SK-N-MC (cell line): ENCODE data around the gene COLEC11.
A peak's percentile ranks its signal among the peaks of the same experiment; 100 is the strongest.

ENCODE experiments used
- DNase-seq: peaks from one replicate; pipeline ENCODE4 v3.0.0-alpha.2; 2011; ENCODE audit warnings: low read depth, low spot score
- H3K27ac ChIP-seq: fragments of 200-600 bp; sonication (generic); 2 replicates; pipeline ENCODE4 v1.5.1; 2016; ENCODE audit warnings: mixed run types
- H3K36me3 ChIP-seq: fragments of 200-600 bp; sonication (generic); 2 replicates; pipeline ENCODE4 v1.6.1; 2017; ENCODE audit warnings: antibody characterized with exemption, low read length, mixed read lengths; ENCODE audit not compliant: insufficient read depth
- H3K4me3 ChIP-seq: fragments of 200-600 bp; sonication (generic); 2 replicates; pipeline ENCODE4 v1.5.1; 2016
- H3K9ac ChIP-seq: fragments of 200-600 bp; sonication (generic); 2 replicates; pipeline ENCODE4 v1.8.0; 2017; ENCODE audit warnings: mixed run types, mixed read lengths; ENCODE audit not compliant: insufficient read length
- H3K9me3 ChIP-seq: fragments of 200-600 bp; sonication (generic); 2 replicates; pipeline ENCODE4 v1.6.1; 2017; ENCODE audit warnings: low read depth, mild to moderate bottlenecking, antibody characterized with exemption, low read length, moderate library complexity, mixed read lengths
- EZH2 ChIP-seq: fragments of 200-600 bp; sonication (generic); IDR thresholded peaks from one replicate; pipeline ENCODE4 v1.6.1; 2017; ENCODE audit warnings: antibody characterized with exemption
- FOXP2 ChIP-seq: optimal IDR thresholded peaks from 2 replicates; pipeline ENCODE3; 2011; ENCODE audit warnings: mild to moderate bottlenecking, moderate library complexity; ENCODE audit not compliant: insufficient read depth; ENCODE audit errors: extremely low read length, control extremely low read depth
- POLR2AphosphoS5 ChIP-seq: IDR thresholded peaks from 2 replicates; pipeline ENCODE4 v1.6.1; 2012; ENCODE audit warnings: mild to moderate bottlenecking, low read depth, low read length, borderline replicate concordance

The COLEC11 gene

GRCh38 chr2:3644246-3644525 lies 49.3 kb downstream of the COLEC11 start:
- H3K27ac ChIP-seq: no peak overlapping the region
- H3K9me3 ChIP-seq: no peaks in the 10 kb centered on the region
- H3K4me3 ChIP-seq: no peak overlapping the region
- DNase-seq: no peak
- TF ChIP-seq EZH2 (no peak), FOXP2 (no peak), POLR2AphosphoS5 (no peak)
- H3K9ac ChIP-seq: no peak overlapping the region
- H3K36me3 ChIP-seq: no peaks in the 10 kb centered on the region

GRCh38 chr2:3644891-3645605 lies 50.1 kb downstream of the COLEC11 start:
- no peaks in the 10 kb centered on the region for H3K36me3 ChIP-seq
- DNase-seq: no peak

DNA sequence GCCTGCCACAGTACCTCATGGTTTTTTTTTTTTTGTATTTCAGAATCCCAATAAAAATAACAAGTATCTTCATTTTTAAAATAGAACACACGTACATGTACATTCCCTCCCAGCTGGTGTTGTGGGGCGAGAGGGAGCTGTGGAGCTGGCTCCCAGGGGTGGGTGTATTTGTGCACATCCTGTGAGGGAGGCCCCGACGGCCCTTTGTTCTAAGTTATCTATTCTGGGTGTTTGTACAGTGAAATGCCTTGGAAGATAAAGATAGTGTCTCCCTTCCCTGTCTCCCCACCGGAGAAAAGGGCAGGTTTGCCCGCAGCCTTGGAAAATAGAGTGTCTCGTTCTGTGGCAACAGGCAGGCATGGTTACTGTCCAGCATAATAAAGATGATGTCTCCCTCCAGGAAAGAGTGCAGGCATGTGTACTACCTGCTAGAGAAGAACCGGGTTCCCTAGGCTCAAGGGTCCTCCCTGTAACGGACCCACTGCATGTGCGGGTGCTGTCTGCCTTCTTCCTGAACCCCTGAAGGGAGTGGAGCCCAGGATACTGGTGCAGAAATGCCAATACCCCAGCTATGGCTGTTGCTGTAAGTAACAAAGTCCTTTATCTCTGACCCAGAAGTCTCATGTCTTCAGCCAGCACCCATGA lies 51.0 kb downstream of the COLEC11 start:
- no peak for TF ChIP-seq FOXP2
- no peak for TF ChIP-seq EZH2
- TF ChIP-seq POLR2AphosphoS5: no peak
- H3K36me3 ChIP-seq: no peaks in the 10 kb centered on the region
- H3K9ac ChIP-seq: no peak overlapping the region
- no peaks in the 10 kb centered on the region for H3K9me3 ChIP-seq
- H3K4me3 ChIP-seq: no peak overlapping the region
- no peak for DNase-seq
- H3K27ac ChIP-seq: no peak overlapping the region

More at GRCh38 chr2:3644891-3645605, 50.1 kb downstream of the COLEC11 start:
- no peak overlapping the region for H3K9ac ChIP-seq
- TF ChIP-seq EZH2 (no peak), POLR2AphosphoS5 (no peak), FOXP2 (no peak)
- H3K9me3 ChIP-seq: no peaks in the 10 kb centered on the region
- no peak overlapping the region for H3K27ac ChIP-seq
- H3K4me3 ChIP-seq: no peak overlapping the region

DNA sequence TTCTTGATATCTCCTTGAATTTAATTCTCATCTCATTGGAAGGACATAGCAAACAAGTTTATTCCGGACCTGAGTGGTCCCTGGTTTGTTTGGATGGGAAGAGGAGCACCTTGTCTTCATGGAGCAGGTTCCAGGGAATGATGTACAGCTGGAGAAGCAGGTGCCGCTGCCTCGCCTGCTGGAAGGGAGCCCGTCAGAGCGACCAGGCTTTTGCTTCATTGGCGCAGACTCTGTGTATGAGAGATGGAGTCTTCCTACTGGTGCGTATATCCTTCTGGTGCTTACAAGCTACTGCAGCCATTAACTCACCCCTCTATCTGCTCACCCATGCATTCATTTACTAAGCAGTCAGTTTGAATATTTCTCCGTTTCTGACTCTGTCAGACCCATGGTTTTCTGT lies 51.5 kb downstream of the COLEC11 start:
- H3K9me3 ChIP-seq: no peaks in the 10 kb centered on the region
- H3K36me3 ChIP-seq: no peaks in the 10 kb centered on the region
- no peak for DNase-seq
- H3K4me3 ChIP-seq: no peak overlapping the region
- no peak overlapping the region for H3K27ac ChIP-seq
- TF ChIP-seq POLR2AphosphoS5: no peak
- TF ChIP-seq FOXP2: no peak
- no peak for TF ChIP-seq EZH2
- H3K9ac ChIP-seq: no peak overlapping the region

GRCh38 chr2:3647246-3647645 lies 52.3 kb downstream of the COLEC11 start:
- H3K36me3 ChIP-seq: no peaks in the 10 kb centered on the region
- H3K27ac ChIP-seq: no peak overlapping the region
- H3K9me3 ChIP-seq: no peaks in the 10 kb centered on the region
- DNase-seq: no peak
- no peak overlapping the region for H3K9ac ChIP-seq
- H3K4me3 ChIP-seq: no peak overlapping the region
- TF ChIP-seq POLR2AphosphoS5: no peak
- TF ChIP-seq EZH2: no peak
- TF ChIP-seq FOXP2: no peak

GRCh38 chr2:3647831-3648651 lies 53.1 kb downstream of the COLEC11 start:
- H3K27ac ChIP-seq: no peak overlapping the region
- no peak overlapping the region for H3K4me3 ChIP-seq
- no peaks in the 10 kb centered on the region for H3K9me3 ChIP-seq
- TF ChIP-seq POLR2AphosphoS5 (no peak), FOXP2 (no peak), EZH2 (no peak)
- no peak overlapping the region for H3K9ac ChIP-seq
- H3K36me3 ChIP-seq: no peaks in the 10 kb centered on the region
- DNase-seq: no peak

GRCh38 chr2:3648652-3649177 lies 53.8 kb downstream of the COLEC11 start:
- Histone ChIP-seq H3K27ac (no peak overlapping the region), H3K36me3 (no peaks in the 10 kb centered on the region), H3K4me3 (no peak overlapping the region), H3K9me3 (no peaks in the 10 kb centered on the region), H3K9ac (no peak overlapping the region)
- DNase-seq: no peak
- TF ChIP-seq FOXP2 (no peak), POLR2AphosphoS5 (no peak), EZH2 (no peak)

DNA sequence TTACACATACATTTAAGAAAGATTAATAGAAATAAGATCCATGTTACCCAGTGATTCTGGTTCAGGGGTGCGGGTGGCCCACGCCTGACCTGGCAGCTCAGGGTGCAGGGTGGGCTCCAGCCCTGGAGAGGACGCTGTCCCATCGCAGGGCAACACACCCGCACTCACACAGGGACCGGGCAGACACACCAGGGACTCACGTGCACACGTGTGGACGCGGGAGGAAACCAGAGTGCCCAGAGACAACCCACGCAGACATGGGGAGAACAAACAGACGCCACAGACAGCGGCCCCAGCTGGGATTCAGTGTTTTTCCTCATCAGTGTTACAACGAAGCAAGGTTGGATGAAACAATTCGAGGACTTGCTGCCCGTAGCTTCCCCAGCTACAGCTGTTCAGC lies 54.7 kb downstream of the COLEC11 start:
- no peak overlapping the region for H3K4me3 ChIP-seq
- no peak for TF ChIP-seq POLR2AphosphoS5
- TF ChIP-seq FOXP2: no peak
- no peak for TF ChIP-seq EZH2
- no peak overlapping the region for H3K9ac ChIP-seq
- no peak for DNase-seq
- H3K9me3 ChIP-seq: no peaks in the 10 kb centered on the region
- no peaks in the 10 kb centered on the region for H3K36me3 ChIP-seq
- no peak overlapping the region for H3K27ac ChIP-seq

DNA sequence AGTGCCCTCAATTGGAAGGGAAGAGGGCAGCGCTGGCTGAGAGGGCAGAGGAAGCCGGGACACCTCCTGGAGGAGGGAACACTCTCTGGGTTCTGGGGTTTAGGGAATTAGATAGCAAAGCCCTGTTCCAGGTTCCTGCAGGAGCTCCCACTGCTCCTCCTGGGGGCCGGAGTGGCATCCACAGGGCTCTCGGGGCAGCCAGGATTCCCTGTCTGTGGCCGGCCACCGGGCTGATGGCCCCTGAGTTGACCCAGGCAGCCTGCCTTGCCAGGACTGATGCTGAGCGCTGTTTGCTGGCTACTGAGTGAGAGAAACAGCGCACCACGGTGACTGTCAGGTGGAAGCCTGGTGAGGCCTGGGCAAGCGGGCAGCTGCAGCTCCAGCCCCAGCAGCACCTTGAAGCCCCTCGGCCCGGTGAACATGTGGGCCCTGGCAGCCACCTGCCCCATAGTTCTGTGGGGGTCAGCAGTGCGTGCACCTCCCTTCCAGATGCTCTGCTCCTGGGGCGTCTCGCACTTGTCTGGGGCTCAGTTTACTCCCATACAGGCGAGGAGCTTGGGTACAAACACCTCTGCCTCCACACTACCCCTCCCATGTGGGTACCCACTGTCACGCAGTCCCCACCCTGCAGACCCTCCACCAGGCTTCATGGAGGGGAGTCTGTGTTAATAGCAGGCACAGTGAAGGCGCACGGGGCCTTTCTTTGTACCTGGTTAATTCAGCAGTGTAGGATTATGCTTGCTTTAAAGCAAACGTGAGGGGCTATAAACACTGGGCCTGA lies 55.4 kb downstream of the COLEC11 start:
- TF ChIP-seq FOXP2 (no peak), EZH2 (no peak), POLR2AphosphoS5 (no peak)
- DNase-seq: no peak
- Histone ChIP-seq H3K9me3 (no peaks in the 10 kb centered on the region), H3K36me3 (no peaks in the 10 kb centered on the region), H3K4me3 (0 out of 2 replicates have a peak overlapping the region, but pooled peaks have one; percentile 38), H3K27ac (no peak overlapping the region), H3K9ac (no peak overlapping the region)
